Inflammatory macrophage treated with lipopolysaccharide for 1 hour (primary cell): ENCODE measurements around the gene PCNX1.
A peak's percentile ranks its signal among the peaks of the same experiment; 100 is the strongest.
"Not testable (repeated sequence)": the region's sequence is repeated elsewhere in the genome, so short reads cannot be mapped to it uniquely, and the experiment has no call there.

Experiments used
- DNase-seq, 2 donors: peaks; one replicate each; pipeline ENCODE4 v3.0.0-alpha.2; 2020 to 2022

Gene PCNX1

DNA sequence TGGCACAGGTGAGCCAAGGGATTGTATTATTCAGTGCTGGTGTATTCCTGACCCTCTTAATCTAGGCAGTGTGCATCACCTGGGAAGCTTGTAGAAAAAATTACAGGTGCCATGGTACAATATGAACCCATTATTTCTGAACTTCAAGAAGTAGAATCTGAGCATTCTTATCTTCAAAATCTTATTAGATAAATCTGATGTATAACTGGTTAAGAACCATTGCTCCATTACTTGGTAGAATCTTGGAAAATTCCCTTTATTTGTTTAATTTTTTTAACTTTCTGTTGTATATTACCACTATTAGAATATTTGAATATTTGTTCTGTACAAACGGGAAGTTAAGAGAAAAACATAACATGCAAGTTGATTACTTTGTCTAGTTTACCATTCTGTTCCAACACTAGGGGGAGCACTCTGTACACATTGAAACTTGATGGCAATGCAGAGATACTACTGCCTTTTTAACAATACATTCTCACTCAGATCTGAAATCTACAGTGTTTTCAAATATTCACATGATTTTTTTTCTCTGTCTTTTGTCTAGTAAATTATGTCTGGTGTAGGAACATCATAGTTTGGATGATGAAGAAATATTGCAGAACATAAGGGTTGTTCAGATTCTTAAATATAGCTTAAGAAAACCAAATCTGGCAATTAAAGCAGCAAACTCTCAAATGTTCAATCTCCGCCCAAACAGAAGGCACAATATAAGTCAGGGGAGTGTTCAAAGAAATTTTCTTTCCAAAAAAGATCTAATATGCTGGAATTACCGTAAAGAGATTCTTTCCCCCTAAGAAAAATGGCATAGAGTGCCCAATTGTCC lies 196.6 kb downstream of the PCNX1 start:
- DNase-seq: peak; percentile 37 to 74

DNA sequence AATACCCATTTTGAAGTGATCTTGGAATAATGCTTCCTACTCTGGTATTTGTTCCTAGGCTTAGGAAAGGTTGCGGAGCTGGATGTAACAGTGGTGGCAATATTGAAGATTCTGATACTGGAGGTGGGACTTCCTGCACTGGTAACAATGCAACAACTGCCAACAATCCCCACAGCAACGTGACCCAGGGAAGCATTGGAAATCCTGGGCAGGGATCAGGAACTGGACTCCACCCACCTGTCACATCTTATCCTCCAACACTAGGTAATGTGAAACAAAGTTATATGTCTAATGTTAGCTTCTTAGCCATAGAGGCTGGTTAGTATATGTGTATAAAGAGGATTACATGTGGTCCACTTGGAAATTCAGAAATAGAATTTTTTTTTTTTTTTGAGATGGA lies 197.9 kb downstream of the PCNX1 start:
- no peak for DNase-seq

DNA sequence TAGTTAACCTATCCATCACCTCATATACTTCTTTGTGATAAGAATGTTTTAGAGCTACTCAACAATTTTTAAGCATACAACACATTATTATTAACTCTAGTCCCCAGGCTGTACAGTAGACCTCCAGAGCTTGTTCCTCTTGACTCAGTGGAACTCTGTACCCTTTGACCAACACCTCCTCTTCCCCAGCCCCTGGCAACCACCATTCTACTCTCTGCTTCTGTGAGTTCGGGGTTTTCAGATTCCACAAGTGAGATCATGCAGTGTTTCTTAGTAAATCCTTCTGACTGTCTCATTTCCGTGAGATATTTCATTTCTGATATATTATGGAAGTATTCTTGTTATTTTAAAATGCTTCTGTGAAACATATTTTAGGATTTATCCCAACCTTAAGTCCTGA lies 200.7 kb downstream of the PCNX1 start:
- DNase-seq: no peak

DNA sequence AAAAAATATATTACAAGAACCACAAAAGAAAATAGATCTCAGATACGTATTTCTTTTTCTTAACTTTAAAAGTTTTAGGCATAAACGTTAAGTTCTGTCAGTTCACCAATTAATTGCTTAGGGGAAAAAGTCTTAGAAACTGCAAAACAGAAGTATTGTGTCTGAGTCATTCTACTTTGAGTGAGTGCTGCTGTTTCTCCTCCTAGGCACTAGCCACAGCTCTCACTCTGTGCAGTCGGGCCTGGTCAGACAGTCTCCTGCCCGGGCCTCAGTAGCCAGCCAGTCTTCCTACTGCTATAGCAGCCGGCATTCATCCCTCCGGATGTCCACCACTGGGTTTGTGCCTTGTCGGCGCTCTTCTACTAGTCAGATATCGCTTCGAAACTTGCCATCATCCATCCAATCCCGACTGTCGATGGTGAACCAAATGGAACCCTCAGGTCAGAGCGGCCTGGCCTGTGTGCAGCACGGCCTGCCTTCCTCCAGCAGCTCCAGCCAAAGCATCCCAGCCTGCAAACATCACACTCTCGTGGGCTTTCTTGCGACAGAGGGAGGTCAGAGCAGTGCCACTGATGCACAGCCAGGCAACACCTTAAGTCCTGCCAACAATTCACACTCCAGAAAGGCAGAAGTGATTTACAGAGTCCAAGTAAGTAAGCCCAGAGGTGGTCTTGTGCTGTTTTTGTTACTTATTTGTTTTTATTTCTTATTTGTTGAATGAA lies 201.3 kb downstream of the PCNX1 start:
- DNase-seq: no peak

DNA sequence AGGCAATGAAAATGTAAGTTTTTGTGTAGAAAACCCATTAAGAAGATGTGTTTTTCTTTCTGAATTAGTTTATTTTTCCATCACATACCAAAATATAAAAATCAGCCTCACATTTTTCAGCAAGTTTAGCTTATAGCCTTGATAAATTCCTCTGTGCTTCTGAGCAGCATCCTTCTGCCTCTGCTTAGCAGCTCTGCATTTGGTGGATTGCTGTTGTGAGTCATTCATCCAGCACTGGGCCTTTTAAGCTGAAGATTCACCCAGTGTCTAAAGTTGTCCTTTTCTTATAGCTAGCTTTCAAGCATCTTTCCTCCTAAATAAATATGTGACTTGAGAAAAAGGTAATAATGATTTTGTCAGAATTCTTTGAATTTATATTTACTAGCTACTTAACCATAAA lies 206.1 kb downstream of the PCNX1 start:
- no peak for DNase-seq

DNA sequence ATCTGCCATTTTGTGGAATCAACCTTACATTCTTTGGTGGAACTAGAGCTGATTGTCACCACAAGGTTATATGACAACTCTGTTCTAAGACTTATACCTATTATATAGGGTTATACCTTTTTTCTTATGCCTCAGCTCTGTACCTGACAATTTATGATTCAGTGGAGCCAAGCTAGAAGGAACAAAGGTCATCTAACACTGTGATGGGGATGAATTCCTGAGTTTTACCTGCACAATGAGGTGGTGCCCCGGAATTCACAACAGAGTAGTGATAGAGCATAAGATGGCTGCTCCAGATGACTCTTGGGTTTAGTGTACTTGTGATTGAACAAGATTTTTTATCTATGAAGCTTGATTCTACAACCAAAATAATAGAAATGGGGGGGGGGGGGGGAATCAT lies 207.3 kb downstream of the PCNX1 start:
- no peak for DNase-seq

DNA sequence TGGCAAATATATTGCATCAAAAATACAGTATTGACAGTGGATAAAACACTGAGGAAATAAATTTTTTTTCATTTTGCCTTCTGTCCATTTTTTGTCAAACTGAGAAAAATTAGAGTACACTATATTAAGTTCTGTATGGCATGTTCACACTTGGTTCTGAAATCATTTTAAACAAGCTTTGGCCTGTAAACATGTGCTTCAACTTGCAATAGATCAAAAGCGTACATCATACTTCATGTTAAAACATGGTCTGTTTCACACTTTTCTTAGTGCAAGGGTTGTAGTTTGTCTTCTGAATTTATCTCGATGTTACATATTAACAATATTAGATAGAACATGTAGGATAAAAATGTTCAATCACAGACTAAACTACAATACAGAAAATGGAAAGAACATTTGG lies 208.0 kb downstream of the PCNX1 start:
- no peak for DNase-seq

DNA sequence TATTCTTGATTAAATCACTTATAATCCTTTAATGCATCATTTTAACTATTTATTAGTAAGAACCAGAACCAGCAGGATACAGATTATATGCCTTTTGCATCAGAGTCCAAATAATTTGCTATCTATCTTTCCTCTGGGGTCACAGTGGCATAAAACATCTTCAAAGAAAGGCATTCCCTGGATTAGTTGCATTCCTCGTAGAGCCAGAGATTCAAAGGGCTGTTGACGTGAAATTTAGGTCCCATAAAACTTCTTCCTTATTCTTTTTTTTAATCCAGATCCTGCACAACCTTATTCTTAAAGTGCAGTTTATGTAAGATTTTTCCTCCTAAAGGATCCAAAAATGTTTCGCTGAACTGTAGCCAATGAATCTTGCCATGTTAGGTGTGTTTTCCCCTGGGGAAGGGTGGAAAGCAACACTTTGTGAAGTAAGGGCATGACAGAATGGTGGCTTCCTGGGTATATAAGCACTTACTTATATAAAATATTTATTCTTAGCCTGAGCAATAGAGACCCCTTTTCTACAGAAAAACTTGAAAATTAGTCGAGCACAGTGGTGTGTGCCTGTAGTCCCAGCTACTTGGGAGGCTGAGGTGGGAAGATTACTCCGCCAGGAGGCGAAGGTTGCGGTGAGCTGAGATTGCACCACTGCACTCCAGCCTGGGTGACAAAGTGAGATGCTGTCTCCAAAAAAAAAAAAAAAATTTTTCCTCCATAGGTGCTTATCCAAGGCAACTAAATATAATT lies 208.7 kb downstream of the PCNX1 start:
- DNase-seq: no peak

DNA sequence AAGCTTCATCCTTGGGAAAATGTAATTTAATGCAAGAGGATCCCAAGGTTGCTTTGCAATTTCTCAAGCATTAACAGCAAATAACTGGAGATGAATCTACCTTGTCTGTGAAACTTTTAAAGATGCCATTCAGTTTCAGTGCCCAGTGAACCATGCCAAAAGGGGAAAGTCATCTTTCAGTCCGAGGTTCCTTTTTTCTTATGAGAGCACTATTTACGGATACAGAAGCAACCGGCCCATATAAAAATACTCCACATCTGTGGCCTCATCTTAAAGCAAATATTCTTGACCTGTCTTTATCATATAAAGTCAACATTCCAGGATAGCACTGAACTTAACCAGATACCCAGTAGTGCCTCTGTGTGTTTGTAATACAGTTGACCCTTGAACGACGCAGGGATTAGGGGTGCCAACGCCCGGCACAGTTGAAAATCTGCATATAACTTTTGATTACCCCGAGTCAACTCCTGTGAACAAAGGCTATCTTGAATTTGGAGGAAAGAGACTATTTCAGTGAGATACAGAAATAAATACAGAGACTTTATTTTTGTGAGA lies 209.4 kb downstream of the PCNX1 start:
- no peak for DNase-seq

DNA sequence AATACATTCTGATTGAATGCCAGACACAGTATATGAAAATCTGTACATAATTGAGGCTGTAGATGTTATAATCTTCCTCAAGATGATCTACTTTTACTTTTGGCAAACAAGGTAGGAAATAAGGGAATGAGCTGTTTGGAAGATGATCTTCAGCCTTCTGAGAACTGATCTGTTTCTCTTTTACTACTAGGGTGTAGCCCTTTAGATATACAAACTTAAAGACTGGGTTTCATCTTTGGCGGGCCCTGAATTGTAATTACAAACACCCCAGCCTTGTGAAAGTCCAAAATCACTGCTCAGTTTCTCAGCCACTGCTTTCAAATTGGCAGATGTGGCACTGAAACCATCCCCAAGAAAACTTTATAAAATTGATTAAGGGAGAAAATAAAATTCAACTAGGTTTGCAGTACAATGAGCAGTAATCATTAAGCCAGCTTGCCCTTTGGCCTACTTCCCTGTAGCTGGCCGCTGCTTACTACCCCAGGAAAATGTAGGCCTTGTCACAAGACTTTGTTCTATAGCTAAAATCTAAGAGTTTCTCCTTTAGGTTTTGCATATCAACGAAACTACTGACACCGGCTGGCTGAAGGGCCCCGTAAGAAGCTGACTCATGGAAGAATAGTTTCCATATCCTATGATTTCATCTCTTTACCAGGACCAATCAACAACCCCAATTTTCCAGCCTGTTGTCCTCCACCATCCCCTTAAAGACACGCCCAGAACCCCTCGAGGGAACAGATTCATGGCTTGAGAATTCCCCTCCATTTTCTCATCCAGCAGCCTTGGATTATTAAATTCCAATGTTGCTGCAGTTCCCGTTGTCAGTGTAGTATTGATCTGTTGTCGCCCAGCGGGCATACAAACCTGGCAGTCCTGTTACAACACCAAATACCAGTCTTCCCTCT lies 210.8 kb downstream of the PCNX1 start:
- peak; percentile 26 to 40 for DNase-seq

DNA sequence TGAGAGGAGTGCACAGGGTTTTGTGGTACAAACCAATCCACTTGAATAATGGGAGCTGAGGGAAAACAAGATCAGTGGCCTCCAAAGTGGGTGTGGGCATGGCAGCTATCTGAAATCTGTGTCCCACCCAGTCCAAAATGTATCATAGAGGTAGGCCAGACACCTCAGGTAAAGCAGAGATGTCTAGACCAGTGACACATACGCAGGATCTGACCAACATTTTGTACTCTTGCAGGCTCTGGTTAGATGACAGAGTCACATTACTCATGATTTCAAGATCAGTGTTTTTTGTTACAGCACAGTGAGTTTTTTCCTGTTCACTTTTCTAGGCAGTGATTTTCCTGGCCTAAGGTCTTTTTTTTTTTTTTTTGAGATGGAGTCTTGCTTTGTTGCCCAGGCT lies 211.8 kb downstream of the PCNX1 start:
- no peak for DNase-seq

DNA sequence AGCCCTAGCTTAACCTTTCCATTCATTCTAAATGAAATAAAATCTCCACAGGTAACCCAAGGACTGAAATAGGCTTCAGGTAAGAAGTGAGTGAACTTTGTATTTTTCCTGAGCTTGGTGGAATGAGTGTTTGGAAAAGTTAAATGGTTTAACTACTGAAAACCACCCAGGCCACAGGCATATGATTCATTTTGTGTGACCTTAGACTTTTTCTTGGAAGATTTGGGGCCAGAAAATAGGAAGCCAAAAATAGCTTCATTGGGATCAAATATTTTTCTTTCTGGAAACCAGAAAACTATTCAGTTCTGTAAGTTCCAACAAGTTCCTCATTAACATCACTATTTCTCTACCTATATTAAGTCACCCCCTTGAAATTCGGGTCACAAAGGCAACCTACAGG lies 212.6 kb downstream of the PCNX1 start:
- no peak for DNase-seq

DNA sequence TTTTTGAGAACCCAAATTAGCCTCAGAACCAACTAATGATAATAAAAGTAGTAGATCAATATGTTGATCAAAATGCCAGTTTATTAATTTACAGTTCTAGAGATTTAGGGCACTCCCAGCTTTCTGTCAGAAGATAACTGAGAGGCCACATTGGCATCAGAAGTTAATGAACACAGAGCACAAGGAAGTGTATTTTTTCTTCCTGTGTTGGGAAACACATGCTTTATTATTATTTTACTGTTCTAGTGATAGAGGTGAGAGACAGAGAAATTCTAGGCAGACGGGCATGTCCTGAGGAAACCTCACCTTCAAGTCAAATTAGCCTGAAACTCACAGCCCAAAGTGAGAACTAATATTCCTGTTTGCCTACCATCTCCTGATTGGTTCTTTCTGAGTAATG lies 213.7 kb downstream of the PCNX1 start:
- no peak for DNase-seq

DNA sequence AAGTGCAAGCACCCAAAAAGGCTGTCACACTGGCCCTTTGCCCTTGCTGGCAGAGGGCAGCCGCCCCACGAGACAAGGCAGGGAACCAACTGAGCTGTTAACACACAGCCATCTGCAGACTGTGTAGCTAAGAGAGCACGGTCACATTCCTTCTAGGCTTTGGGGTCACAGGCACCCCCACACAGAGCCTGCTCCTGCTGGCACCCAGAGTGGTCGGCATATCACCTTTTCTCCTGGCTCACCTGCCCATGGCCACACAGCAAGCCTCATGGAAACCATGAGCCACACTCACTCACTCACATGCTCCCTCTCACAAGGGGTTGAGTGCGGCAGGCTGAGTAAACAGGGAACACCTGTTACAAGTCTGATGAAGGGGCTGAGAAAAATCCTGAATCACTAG lies 214.5 kb downstream of the PCNX1 start:
- DNase-seq: no peak

DNA sequence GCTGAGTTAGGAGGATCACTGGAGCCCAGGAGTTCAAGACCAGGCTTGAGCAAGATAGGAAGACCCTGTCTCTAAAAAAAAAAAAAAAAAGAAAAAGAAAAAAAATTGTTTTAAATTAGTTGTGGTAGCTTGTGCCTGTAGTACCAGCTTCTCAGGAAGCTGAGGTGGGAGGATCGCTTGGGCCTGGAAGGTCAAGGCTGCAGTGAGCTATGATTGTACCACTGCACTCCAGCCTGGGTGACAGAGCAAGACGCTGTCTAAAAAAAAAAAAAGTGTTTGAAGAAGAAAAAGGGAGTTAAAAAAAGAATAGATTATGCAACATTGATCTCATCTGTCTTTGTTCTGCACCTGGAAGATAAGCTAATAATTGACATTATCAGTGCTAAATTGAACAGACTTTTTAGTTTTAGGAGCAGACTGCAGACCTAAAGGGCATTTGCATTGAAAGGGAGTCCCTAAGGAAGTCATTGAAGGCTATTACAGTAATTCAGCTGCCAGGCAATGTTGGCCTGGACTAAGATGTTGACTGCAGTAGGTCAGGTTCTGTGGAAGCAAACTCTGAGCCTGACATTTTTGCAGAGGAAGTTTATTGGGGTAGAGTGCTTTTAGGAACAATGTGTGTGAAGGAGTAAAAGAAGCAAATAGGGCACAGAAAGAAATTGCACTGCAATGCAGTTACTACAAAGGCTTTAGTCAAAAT lies 215.8 kb downstream of the PCNX1 start:
- no peak for DNase-seq

DNA sequence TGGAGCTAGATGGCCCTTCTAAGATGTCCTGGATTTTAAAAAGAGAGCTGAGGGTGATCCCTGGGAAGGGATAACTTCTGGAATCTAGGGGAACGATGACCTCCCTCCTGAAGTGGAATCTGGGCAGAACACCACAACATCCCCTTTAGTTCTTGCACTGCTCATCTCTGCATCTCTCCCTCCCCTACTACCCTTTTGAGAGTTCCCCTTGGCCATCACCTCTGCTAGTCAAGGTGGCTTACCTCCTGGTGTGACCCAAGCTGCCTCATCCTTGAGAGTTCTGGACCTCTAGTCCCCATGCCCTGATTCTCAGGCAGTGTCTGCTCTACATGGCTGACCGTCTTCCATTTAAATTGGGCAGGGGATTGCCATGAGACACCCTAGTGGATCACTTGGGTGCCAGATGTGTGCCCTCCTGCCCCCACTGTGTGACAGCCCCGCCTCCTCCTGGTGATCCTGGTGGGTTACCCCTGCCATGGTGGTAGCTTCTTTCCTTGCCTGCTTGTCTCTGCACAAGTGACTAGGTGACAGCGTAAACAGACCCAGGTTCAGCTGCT lies 216.4 kb downstream of the PCNX1 start:
- DNase-seq: no peak

DNA sequence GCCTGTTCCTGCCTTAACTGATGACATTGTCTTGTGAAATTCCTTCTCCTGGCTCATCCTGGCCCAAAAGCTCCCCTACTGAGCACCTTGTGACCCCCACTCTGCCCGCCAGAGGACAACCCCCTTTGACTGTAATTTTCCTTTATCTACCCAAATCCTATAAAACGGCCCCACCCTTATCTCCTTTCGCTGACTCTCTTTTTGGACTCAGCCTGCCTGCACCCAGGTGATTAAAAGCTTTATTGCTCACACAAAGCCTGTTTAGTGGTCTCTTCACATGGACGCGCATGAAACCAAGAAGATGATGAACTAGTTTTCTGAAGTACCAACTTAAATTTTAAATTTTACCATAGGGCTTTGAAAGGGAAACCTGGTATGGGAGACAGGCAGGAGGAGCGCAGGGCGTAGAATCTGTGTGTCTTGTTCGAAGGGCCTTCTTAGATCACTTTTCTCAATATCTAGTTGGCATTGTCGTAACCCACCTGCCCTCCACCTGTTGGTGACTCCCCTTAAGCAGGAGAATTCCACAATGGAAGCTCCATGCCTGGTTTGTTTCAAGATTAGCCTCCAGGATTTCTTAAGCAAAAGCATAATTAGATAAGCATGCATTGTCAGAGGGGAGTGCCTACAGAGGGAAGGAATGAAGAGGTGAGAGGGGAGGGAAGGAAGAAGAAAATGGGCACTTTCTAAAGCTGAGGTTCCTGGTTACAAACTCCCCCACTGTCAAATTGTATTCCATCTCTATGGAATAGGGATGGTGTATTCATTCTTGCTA lies 222.6 kb downstream of the PCNX1 start:
- not testable (repeated sequence) for DNase-seq

DNA sequence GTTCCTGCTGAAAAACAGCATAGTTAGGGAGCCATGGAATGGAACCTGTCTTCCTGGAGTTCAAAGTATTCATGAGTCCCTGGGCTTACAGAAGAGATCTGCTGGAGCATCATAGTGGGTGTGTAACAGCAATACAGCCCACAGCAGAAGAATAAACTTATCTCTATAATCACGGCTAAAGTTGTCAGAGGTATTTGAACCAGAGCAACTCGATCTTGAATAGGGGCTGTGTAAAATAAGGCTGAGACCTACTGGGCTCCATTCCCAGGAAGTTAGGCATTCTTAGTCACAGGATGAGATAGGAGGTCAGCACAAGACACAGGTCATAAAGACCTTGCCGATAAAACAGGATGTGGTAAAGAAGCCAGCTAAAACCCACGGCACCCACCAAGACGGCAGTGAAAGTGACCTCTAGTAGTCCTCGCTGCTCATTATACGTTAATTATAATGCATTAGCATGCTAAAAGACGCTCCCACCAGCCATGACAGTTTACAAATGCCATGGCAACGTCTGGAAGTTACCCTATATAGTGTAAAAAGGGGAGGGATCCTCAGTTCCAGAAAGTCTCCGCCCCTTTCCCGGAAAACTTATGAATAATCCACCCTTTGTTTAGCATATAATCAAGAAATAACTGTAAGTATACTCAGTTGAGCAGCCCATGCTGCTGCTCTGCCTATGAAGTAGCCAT lies 223.4 kb downstream of the PCNX1 start:
- peak; percentile 10 to 28 for DNase-seq

DNA sequence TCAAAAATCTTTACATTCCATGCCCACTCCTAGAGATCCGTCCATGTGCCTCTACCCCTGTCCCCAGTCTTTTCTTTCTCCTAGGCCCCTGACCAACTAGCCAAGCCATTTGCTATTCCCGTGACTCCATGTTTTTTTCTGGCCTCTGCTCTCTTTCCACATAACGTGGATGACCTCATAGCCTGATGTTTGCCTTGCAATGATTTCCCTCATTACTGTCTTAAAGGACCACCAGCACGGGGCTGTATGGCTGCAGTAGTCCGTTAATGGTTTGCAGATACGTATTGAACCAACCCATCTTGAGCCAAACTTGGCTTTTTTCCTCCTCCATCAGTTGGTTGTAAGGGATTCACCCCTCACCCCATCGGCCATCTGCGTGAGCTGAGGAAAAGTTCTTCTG lies 226.0 kb downstream of the PCNX1 start:
- no peak for DNase-seq

DNA sequence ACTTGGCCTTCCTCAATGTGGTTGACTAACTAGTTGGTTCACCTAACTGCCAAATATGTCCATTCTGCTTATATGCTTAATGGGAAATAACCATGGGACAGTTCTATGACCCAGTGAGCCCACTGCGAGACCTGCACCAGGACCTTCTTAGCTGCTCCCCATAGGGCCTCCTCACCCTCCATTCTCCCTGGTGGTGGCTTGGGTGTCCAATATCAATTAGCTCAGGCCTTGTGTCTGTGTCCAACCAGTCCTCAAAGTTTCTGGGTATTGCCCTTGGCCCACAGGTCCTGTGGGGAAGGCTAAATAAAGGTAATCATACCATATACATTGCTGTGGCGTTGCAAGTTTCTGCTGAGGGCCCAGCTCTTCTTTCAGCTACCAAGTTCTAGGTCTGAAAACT lies 228.2 kb downstream of the PCNX1 start:
- DNase-seq: no peak
